Activated CD4-positive, alpha-beta T cell treated with anti-CD3 and anti-CD28 coated beads for 24 hours (primary cell): ENCODE data around the gene HOPX.
"Not testable (repeated sequence)": the region's sequence is repeated elsewhere in the genome, so short reads cannot be mapped to it uniquely, and the experiment has no call there.

Experiments
- DNase-seq, 2 donors: peaks; one replicate each; pipeline ENCODE4 v3.0.0-alpha.2; 2020; ENCODE audit warnings: low read depth in 2 of 2

Gene HOPX

GRCh38 chr4:56655209-56655626 is 25.9 kb downstream of the HOPX start:
- no peak for DNase-seq

DNA sequence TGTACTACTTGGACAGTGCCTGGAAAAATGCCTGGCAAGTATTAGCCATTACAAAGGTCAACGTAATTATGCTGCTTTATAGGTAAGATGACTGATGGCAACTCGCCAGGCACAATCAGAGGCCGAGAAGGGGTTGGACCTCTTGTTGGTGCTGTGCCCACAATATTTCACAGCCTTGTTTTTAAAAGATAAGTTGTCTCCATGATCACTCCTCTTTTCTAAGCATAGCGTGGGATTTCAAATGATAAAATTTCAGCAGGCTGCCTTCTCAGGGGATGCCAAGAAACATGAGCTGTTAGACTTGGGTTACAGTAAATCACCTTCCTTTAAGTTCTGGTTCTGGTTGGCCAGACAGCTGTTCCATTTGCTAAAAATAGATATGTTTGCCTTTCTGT is 26.9 kb downstream of the HOPX start:
- DNase-seq = no peak

- DNase-seq = no peak
Observed at GRCh38 chr4:56653461-56654237, 27.4 kb downstream of the HOPX start.

DNA sequence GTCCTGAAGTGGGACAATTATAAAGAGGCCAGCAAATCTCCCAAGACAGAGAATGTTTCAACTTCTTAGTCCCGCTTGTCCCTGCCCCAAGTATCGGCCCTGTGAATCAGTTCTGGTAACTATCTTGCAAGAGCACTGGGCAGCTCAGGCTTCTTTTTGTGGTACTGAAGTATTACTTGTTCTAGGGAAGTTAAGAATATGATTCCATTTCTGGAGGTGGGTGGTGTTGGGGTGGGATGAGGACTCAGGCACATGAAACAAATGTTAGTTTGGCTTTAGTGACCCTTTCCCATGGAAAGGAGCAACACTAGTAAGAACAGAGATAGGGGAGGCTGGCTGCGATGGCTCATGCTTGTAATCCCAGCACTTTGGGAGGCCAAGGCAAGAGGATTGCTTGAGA is 28.9 kb downstream of the HOPX start:
- no peak for DNase-seq

DNA sequence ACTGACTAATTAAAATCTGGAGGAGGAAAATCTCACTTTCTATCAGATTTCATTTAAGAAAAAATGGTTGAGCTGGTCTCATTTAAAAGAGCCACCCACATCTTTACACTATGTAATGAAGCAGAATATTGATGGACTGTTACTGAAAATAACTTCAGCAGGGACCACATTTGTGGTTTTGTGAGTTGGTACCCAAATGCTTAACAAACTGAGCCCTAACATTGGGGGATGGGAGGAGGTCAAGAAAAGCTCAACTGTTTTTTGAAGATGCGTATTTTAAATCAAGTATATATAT is 30.1 kb downstream of the HOPX start:
- DNase-seq = no peak

DNA sequence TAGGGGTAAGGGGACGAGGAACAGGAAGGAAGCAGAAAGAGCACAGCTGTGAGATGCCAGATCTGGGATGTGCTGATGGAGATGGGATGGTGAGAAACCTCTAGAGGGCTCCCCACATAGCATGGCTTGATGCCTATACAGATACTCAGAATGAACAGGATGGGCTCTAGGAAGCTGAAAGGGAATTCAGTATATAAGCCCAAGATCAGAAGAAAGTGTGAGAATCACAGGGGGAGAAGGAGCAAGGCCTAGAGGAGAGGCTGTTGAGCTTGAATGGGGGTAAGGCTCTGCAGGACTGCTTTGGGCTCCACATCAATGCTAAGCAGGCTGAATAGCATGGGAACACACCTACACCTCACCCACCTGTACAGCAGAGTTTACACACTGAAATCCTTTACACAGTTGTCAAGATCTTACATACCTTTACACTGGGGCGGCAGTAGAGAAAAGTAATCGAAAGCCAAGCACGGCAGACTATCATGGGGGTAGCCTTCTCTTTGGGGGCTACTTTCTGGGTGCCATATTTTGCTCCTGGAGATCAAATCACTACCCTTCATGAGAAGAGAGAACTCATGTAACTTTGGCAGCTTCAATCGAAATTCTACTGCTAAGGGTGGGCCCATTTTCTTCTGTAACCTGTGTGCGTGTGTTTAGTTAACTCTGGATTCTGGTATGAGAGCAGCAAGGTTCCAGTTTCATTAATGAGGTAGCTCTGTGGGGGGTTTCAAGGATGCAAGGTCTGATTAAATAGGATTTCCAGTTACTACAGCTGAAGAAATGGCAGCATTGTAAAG is 30.6 kb downstream of the HOPX start:
- DNase-seq = no peak

DNA sequence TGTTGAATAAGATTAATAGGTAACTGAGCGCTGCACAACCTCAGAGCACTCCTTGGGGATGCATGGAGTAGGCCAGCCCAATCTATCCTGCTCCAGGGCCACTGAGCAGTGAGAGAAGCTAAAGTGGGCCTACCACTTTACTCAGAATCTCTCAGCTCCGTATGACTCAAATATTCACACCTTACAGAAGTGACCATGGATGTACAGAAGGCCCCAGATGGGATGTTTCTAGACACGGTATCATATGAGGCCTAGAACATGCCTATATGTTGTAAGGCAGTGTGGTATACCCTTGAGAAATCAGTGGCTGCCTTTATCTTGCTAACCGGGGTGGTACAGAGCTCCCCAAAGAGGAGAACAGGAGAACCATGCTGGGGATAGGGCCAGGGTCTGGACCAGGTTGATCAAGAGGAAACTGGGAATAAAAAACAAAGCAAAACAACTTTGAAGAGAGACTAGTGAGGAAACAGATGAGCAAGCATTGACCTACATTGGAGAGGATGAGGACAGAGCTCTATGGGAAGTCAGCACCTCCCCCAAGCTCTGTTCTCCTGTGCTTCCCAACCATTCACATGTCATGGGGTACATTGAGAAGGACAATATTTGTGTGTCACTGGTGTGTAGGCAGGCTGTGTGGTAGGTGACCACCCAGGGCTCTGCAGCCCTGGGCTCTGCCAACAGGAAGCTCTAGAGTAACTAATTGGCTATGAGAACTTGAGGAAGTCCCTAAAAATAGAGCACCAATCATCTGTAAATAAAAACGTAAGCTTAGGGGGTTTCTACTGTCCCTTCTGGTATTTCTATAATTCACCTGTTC is 31.4 kb downstream of the HOPX start:
- DNase-seq = no peak

DNA sequence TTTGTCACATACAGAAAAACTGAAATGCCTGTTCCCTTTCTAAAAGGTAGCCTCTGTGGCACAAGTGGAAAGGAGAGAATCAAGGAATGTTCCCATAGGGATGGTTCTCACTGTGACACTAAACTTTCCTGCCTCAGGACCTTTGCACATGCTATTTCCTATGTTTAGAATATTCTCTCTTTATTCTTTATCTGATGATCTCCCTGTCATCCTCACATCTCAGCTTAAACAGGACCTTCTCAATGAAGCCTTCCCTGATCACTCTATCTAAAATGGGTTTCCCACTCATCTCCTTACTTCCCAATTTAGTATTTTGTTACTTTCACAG is 32.3 kb downstream of the HOPX start:
- DNase-seq = no peak

DNA sequence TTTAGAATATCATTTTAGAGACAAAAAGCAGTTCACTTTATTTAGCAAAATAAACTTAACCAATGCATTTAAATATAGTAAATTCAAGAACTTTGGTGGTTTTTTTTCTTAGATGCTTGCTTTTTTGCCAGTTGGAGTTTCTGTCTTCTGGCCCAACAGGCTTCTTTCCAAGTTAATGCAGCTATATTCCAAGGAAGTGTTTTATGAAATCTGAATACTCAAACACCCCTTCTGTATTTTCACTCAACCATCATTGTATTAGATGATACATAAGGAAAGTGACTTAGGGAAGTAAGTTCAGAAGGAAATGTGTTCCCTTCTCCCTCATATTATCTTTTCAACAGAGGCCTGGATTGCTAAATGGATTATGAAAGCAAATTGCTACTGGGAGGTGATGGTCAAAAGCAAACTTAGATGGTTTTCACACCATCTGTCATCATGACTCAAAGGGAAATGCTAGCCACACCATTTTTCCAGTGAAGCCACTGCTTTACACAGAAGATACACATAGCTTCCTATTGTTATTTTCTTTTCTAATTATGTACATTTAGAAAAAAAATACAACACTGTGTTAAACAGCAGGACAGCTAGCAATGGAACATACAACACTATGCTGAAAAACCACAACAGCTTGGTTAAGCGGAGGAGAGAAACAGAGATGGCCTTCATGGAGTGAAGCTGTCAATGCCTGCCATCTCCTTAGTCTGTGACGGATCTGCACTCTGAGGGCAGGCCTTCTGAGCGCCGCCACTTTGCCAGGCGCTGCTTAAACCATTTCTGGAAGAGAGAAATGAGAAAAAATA is 32.9 kb downstream of the HOPX start:
- no peak for DNase-seq

GRCh38 chr4:56646341-56646740 is 34.8 kb downstream of the HOPX start:
- DNase-seq = no peak

GRCh38 chr4:56643596-56643995 is 37.5 kb downstream of the HOPX start:
- DNase-seq = no peak

GRCh38 chr4:56641494-56642051 is 39.5 kb downstream of the HOPX start:
- DNase-seq = no peak

DNA sequence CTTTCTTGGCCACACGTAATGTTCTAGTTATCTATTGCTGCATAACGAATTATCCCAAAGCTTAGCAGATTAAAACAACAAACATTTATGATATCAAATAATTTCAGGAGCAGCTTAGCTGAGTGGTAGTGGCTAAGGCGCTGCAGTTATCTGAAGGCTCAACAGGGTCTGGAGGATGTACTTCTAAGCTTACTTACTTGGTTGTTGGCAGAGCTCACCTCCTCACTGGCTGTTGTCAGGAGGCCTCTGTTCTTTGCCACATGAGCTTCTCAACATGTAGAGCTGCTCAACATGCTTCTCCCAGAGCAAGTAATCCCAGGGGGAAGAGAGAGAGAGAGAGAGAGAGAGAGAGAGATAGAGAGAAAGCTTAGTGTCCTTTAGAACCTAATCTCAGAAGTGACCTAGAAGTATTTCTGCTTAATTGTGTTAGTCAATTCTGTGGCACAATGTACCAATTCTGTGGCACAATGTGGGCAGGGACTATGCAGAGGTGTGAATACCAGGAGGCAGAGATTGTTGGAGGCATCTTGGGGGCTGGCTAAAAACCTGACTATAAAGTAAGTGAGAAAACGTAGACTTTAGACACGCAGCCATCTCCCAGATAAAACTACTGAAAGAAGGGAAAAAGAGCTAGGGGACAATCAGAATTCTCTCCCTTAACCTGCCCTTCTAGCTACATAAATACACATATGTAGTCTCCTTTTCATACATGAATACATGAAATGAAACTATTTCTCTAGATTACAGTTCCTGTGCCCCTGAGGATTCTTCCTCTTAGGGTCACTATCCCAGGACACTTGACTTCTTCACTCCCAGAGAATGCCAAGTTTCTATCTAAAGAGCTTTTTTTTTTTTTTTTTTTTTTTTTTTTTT is 40.2 kb downstream of the HOPX start:
- DNase-seq = no peak

DNA sequence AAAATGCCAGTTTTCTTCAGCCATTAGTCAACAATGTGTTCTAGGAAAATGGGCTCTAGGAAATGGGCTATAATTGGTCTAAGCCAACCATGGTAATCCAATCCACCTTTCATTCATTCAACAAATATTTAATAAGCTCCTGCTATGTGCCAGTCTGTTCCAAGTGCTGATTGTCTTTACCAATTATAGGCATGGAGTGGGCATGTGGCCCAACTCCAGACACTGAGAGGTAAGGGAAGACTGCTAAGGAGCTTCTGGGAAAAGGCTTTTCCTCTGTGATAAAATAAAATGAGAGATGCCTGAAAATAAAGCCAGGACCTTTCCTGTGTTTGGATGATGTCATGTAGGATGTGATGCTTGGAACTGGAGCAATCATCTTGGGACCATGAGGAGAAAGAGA is 43.3 kb downstream of the HOPX start:
- no peak for DNase-seq

DNA sequence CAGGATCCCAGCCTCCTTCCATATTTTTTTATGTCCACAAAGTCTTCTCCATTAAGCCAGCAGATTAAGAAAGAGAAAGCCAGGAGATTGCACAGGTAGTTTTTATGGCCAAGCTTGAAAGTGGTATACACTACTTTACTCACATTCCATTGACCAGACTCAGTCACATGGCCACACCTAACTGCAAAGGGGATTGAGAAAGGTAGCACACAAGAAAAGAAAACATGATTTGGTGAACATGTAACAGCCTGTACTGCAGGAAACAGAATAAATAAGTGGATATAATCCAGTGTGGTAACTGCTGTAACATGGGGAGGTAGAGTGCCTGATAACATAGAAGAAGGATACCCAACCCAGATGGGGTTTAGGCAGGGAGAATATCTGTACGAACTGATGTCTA is 43.9 kb downstream of the HOPX start:
- DNase-seq = no peak

- not testable (repeated sequence) for DNase-seq
Observed at GRCh38 chr4:56634954-56635353, 46.1 kb downstream of the HOPX start.

- no peak for DNase-seq
Observed at GRCh38 chr4:56633486-56633885, 47.6 kb downstream of the HOPX start.

DNA sequence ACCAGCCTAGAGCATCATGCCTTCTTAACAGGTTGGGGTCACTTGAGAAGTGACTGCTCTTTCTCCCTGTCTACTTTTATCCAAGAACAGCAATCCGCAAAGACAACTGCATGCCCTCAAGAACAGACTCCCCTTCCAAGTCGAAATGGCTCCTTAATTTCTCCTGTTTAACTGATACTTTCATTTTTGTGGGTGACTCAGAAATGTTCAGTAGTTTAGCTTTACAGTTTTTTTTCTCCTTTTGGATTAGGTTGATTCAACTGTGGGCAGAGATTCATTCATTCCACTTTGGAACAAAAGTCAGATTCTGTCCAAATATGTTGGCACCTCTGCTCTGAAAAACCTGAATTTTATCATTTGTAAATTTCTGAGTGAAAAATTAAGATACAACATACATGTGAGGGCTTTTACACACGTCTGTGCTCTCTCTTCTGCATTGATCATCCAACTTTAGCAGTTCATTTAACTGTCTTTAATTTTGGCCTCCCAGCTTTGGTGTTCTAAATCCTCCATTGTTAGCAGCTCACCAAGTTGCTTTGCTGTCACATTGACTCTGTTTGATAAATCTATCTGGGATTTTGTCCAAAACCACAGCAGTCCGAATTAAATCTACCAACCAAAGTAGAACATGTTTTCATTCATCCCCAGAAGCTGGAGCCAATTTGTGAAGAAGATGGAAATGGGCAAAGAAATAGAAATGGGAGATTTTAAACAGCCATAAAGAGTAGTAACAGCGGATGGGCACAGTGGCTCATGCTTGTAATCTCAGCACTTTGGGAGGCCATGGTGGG is 50.0 kb downstream of the HOPX start:
- no peak for DNase-seq

GRCh38 chr4:56628592-56628991 is 52.5 kb downstream of the HOPX start:
- no peak for DNase-seq

- DNase-seq = no peak
Observed at GRCh38 chr4:56627985-56628384, 53.1 kb downstream of the HOPX start.
